AG09319 (cell line): ENCODE results near the gene PHF13.
A peak's percentile ranks its signal among the peaks of the same experiment; 100 is the strongest.

ENCODE experiments used
- DNase-seq: peaks from one replicate; pipeline ENCODE4 v3.0.0-alpha.2; 2010; ENCODE audit warnings: low read depth; ENCODE audit errors: extremely low read depth
- TF ChIP-seq, protein P1 (sequence below): IDR thresholded peaks from 2 replicates; pipeline ENCODE4 v1.5.1; 2011; ENCODE audit warnings: low read depth, mild to moderate bottlenecking, inconsistent platforms, low read length, moderate library complexity

The PHF13 gene

DNA sequence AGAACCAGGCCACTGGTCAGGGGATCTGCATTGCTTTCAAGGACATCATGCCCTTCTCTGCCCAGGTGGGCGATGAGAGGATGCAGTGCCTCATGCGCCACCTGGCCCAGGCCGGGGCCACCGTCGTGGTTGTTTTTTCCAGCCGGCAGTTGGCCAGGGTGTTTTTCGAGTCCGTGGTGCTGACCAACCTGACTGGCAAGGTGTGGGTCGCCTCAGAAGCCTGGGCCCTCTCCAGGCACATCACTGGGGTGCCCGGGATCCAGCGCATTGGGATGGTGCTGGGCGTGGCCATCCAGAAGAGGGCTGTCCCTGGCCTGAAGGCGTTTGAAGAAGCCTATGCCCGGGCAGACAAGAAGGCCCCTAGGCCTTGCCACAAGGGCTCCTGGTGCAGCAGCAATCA, 38.7 kb upstream of the PHF13 start:
- DNase-seq, result no peak
- TF ChIP-seq, protein P1, sequence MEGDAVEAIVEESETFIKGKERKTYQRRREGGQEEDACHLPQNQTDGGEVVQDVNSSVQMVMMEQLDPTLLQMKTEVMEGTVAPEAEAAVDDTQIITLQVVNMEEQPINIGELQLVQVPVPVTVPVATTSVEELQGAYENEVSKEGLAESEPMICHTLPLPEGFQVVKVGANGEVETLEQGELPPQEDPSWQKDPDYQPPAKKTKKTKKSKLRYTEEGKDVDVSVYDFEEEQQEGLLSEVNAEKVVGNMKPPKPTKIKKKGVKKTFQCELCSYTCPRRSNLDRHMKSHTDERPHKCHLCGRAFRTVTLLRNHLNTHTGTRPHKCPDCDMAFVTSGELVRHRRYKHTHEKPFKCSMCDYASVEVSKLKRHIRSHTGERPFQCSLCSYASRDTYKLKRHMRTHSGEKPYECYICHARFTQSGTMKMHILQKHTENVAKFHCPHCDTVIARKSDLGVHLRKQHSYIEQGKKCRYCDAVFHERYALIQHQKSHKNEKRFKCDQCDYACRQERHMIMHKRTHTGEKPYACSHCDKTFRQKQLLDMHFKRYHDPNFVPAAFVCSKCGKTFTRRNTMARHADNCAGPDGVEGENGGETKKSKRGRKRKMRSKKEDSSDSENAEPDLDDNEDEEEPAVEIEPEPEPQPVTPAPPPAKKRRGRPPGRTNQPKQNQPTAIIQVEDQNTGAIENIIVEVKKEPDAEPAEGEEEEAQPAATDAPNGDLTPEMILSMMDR, result no peak

GRCh38 chr1:6577831-6578525, 35.6 kb upstream of the PHF13 start:
- TF ChIP-seq, protein P1, result no peak
- DNase-seq, result no peak

DNA sequence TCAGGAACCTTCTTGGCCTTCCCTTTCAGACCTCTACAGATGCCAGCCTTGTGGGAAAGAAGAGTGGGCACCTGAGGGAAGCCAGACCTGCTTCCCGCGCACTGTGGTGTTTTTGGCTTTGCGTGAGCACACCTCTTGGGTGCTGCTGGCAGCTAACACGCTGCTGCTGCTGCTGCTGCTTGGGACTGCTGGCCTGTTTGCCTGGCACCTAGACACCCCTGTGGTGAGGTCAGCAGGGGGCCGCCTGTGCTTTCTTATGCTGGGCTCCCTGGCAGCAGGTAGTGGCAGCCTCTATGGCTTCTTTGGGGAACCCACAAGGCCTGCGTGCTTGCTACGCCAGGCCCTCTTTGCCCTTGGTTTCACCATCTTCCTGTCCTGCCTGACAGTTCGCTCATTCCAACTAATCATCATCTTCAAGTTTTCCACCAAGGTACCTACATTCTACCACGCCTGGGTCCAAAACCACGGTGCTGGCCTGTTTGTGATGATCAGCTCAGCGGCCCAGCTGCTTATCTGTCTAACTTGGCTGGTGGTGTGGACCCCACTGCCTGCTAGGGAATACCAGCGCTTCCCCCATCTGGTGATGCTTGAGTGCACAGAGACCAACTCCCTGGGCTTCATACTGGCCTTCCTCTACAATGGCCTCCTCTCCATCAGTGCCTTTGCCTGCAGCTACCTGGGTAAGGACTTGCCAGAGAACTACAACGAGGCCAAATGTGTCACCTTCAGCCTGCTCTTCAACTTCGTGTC, 34.7 kb upstream of the PHF13 start:
- DNase-seq, result no peak
- TF ChIP-seq, protein P1, result no peak

- TF ChIP-seq, protein P1, result no peak
- DNase-seq, result peak; percentile 87
Measured at GRCh38 chr1:6579374-6580118, 34.0 kb upstream of the PHF13 start, which contains the start of gene ZBTB48. Gene ZBTB48 (plus strand): TSS chr1:6579994. CDS start chr1:6580610, 616 bp downstream.

DNA sequence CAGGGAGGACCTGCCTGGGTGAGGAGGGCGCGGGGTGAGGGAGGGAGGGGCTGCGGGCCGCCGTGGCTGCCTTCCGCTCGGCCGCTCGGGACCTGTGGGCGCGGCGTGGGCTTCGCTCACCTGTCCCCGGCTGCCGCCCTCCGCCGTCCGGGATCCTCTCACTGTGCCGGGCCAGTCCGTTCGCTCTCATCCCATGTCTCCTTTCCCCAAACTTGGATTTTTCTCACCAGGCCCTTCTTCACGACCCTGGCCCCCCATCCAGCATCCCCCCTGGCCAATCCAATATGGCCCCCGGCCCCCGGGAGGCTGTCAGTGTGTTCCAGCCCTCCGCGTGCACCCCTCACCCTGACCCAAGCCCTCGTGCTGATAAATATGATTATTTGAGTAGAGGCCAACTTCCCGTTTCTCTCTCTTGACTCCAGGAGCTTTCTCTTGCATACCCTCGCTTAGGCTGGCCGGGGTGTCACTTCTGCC, 33.4 kb upstream of the PHF13 start:
- DNase-seq, result no peak
- TF ChIP-seq, protein P1, result no peak

- DNase-seq, result no peak
- TF ChIP-seq, protein P1, result no peak; the same call in 1 of the 2 replicates
Measured at GRCh38 chr1:6580593-6581409, 32.7 kb upstream of the PHF13 start.
